MM.1S (cell line): ENCODE data around the gene SUPT4H1.

ENCODE experiments used
- EZH2 ChIP-seq: fragments of 300-600 bp; sonication (generic); optimal IDR thresholded peaks from 2 replicates; pipeline ENCODE3; 2017; ENCODE audit warnings: low read depth, mild to moderate bottlenecking, antibody characterized with exemption, low read length, mixed read lengths
- EZH2phosphoT487 ChIP-seq: fragments of 300-600 bp; sonication (generic); IDR thresholded peaks from 2 replicates; pipeline ENCODE4 v1.6.1; 2018; ENCODE audit warnings: antibody characterized with exemption, low read length
- TF ChIP-seq, protein P1 (sequence below): fragments of 300-600 bp; sonication (generic); IDR thresholded peaks from 2 replicates; pipeline ENCODE4 v1.5.1; 2016; ENCODE audit warnings: antibody characterized with exemption, low read length, mixed read lengths

DNA sequence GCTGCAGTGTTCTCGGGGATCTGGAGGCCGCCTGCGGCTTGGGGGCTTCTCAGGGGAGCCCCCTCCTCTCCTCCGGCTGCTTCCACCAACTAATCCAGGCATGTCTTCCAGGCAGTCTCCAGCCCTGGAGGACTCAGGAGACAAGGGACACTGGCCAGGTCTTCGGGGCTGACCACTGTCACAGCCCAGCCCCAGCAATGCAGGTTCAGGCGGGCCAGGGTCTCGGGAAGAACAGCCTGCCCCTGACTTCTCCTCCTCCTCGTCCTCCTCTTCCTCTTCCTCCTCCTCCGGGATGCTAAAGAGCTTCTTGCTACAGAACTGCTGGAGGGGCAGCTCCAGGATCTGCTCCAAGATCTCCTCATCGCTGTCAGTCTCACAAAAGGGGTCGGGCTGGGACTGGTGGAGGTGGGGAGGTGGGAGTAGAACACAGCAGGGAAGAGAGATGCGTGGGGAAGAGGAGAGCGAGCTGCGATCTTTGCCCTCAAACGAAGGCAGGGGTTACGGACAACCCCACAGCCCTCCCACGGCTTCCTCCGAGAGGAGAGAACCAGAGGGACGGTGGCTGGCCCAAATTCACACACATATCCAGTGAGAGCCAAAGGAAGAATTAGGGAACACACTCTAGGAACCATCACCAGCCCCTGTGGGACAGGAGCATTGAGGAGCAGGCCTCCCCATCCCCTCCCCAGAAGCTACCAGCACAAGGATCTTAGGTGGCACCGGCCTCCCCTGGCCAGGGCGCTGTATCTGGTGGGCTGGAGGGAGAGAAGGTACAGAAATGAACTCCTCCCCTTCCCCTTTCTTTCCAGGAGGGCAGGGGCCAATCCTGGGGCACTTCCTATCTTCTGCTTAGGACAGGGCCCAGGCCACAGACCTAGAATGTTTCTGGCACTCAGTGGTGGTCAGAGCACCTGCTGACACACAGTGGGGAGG, 42.8 kb downstream of the SUPT4H1 start:
- TF ChIP-seq, protein P1, sequence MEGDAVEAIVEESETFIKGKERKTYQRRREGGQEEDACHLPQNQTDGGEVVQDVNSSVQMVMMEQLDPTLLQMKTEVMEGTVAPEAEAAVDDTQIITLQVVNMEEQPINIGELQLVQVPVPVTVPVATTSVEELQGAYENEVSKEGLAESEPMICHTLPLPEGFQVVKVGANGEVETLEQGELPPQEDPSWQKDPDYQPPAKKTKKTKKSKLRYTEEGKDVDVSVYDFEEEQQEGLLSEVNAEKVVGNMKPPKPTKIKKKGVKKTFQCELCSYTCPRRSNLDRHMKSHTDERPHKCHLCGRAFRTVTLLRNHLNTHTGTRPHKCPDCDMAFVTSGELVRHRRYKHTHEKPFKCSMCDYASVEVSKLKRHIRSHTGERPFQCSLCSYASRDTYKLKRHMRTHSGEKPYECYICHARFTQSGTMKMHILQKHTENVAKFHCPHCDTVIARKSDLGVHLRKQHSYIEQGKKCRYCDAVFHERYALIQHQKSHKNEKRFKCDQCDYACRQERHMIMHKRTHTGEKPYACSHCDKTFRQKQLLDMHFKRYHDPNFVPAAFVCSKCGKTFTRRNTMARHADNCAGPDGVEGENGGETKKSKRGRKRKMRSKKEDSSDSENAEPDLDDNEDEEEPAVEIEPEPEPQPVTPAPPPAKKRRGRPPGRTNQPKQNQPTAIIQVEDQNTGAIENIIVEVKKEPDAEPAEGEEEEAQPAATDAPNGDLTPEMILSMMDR, result no peak
- TF ChIP-seq EZH2 (no peak), EZH2phosphoT487 (no peak)
